GM23248 (cell line): ENCODE data around the gene COL28A1. TPM values are rescaled to one million over a fixed set of nuclear protein-coding genes. Genes with fewer than 3 reads are reported as not detected.

Source experiments
- DNase-seq: peaks from one replicate; pipeline ENCODE4 v3.0.0-alpha.2; 2015
- H2AFZ ChIP-seq: fragments of 200-600 bp; sonication (generic); 2 replicates; pipeline ENCODE4 v1.6.1; 2016; ENCODE audit warnings: antibody characterized with exemption
- H3F3A ChIP-seq: fragments of 200-600 bp; sonication (generic); 2 replicates; pipeline ENCODE4 v1.6.1; 2016; ENCODE audit warnings: mild to moderate bottlenecking, antibody characterized with exemption, mixed run types; ENCODE audit not compliant: insufficient read depth
- H3K27ac ChIP-seq: fragments of 200-600 bp; sonication (generic); 2 replicates; pipeline ENCODE4 v1.5.1; 2016; ENCODE audit warnings: mild to moderate bottlenecking
- H3K27me3 ChIP-seq: fragments of 200-600 bp; sonication (generic); replicated peaks from 2 replicates; pipeline ENCODE4 v1.6.1; 2016; ENCODE audit warnings: mild to moderate bottlenecking; ENCODE audit not compliant: insufficient read depth
- H3K36me3 ChIP-seq: fragments of 200-600 bp; sonication (generic); 2 replicates; pipeline ENCODE4 v1.6.1; 2016; ENCODE audit warnings: low read depth, mild to moderate bottlenecking
- H3K4me1 ChIP-seq: fragments of 200-600 bp; sonication (generic); 2 replicates; pipeline ENCODE4 v1.6.1; 2016; ENCODE audit warnings: mild to moderate bottlenecking; ENCODE audit not compliant: insufficient read depth
- H3K4me2 ChIP-seq: fragments of 200-600 bp; sonication (generic); one replicate; pipeline ENCODE4 v1.6.1; 2016; ENCODE audit warnings: mild to moderate bottlenecking; ENCODE audit not compliant: unreplicated experiment
- H3K4me3 ChIP-seq: fragments of 200-600 bp; sonication (generic); 2 replicates; pipeline ENCODE4 v1.5.1; 2016; ENCODE audit warnings: mild to moderate bottlenecking
- H3K79me2 ChIP-seq: fragments of 200-600 bp; sonication (generic); 2 replicates; pipeline ENCODE4 v1.6.1; 2016; ENCODE audit warnings: mild to moderate bottlenecking; ENCODE audit not compliant: insufficient read depth
- H3K9ac ChIP-seq: fragments of 200-600 bp; sonication (generic); 2 replicates; pipeline ENCODE4 v1.6.1; 2016; ENCODE audit warnings: mild to moderate bottlenecking
- H3K9me2 ChIP-seq: fragments of 200-600 bp; sonication (generic); 2 replicates; pipeline ENCODE4 v1.6.1; 2016; ENCODE audit warnings: mixed run types, mild to moderate bottlenecking, moderate library complexity; ENCODE audit not compliant: insufficient read depth
- H3K9me3 ChIP-seq: fragments of 200-600 bp; sonication (generic); one replicate; pipeline ENCODE4 v1.6.1; 2017; ENCODE audit warnings: low read depth
- H4K20me1 ChIP-seq: fragments of 200-600 bp; sonication (generic); 2 replicates; pipeline ENCODE4 v1.6.0; 2016; ENCODE audit not compliant: insufficient read depth
- EZH2 ChIP-seq: fragments of 200-600 bp; sonication (generic); IDR thresholded peaks from 2 replicates; pipeline ENCODE4 v1.6.1; 2018; ENCODE audit warnings: antibody characterized with exemption, mild to moderate bottlenecking; ENCODE audit not compliant: insufficient read depth, poor library complexity, severe bottlenecking
- EZH2phosphoT487 ChIP-seq: fragments of 200-600 bp; sonication (generic); IDR thresholded peaks from 2 replicates; pipeline ENCODE4 v1.6.1; 2018; ENCODE audit warnings: antibody characterized with exemption, moderate library complexity, mild to moderate bottlenecking, low read depth; ENCODE audit not compliant: insufficient read depth
- WGBS, 2 experiments: methylation state at CpG; one replicate each; pipeline ENCODE4 v1.1.6; 2015 to 2017; ENCODE audit warnings: low lambda C conversion rate in 2 of 2, low coverage in 1 of 2; ENCODE audit errors: missing lambda C conversion rate in 2 of 2; 5-methylcytosine and 5-hydroxymethylcytosine counted together
- in situ Hi-C: fragments of 300-500 bp; cut with MboI; formaldehyde crosslinking; loops from 2 replicates; pipeline ENCODE4 v1.15.0; 2020
- polyA plus RNA-seq: library from polyadenylated mRNA; unstranded; fragments of >200 nt; fragmentation: Nextera tagmentation; extraction: Ambion mirVana; gene quantifications from 2 replicates; pipeline ENCODE4 v1.2.1, GENCODE V29; 2016
- total RNA-seq: library from RNA; depleted of rRNA; stranded (reverse); fragments of >200 nt; shearing (Covaris generic); gene quantifications from 2 replicates; pipeline ENCODE4 v1.2.3, GENCODE V29; 2014

Gene COL28A1
- total and polyA plus RNA-seq, 2 experiments from 2014 or later: not detected

- Histone ChIP-seq H3K9me3 (peaks cover 3% of the 10 kb centered on the region), H3K9me2 (no peaks in the 10 kb centered on the region), H3F3A (peaks cover 20% of the 10 kb centered on the region), H2AFZ (no peak overlapping the region), H3K27ac (peak overlapping the region; percentile 83), H3K79me2 (no peaks in the 10 kb centered on the region), H3K27me3 (no peaks in the 10 kb centered on the region), H3K36me3 (no peaks in the 10 kb centered on the region), H3K4me3 (no peak overlapping the region), H3K4me1 (peaks cover 25% of the 10 kb centered on the region), H3K9ac (0 out of 2 replicates have a peak overlapping the region, but pooled peaks have one; percentile 19), H4K20me1 (no peaks in the 10 kb centered on the region), H3K4me2 (peak overlapping the region; percentile 74)
- peak; percentile 40 for DNase-seq
- in situ Hi-C loops: loop anchor here (10.0 kb wide), 1 partner anchor 450 kb away; no protein-coding TSS in a partner anchor
- no peak for TF ChIP-seq EZH2
- no peak for TF ChIP-seq EZH2phosphoT487
- WGBS, 2 experiments: 54 to 55% methylated on average over 8 of the region's 8 CpGs
Measured at GRCh38 chr7:7554649-7555575, 19.2 kb upstream of the COL28A1 start.

GRCh38 chr7:7554021-7554432, 18.4 kb upstream of the COL28A1 start:
- H3K9ac ChIP-seq: peak overlapping the region; percentile 55
- no peaks in the 10 kb centered on the region for H3K9me2 ChIP-seq
- no peaks in the 10 kb centered on the region for H3K79me2 ChIP-seq
- peaks cover 25% of the 10 kb centered on the region for H3K4me1 ChIP-seq
- peak overlapping the region; percentile 21; the same call in 1 of the 2 replicates for H2AFZ ChIP-seq
- in situ Hi-C loops: loop anchor here (10.0 kb wide), 1 partner anchor 449 kb away; no protein-coding TSS in a partner anchor
- H3K4me2 ChIP-seq: peak overlapping the region; percentile 74
- peak; percentile 90 for TF ChIP-seq EZH2phosphoT487
- TF ChIP-seq EZH2: no peak
- no peaks in the 10 kb centered on the region for H4K20me1 ChIP-seq
- peak; percentile 92 for DNase-seq
- H3K4me3 ChIP-seq: peak overlapping the region; percentile 38
- 0 to 6% methylated on average over 5 of the region's 5 CpGs for WGBS, 2 experiments
- H3K9me3 ChIP-seq: no peaks in the 10 kb centered on the region
- no peaks in the 10 kb centered on the region for H3K36me3 ChIP-seq
- H3K27ac ChIP-seq: peak overlapping the region; percentile 83
- H3F3A ChIP-seq: peaks cover 20% of the 10 kb centered on the region
- H3K27me3 ChIP-seq: no peaks in the 10 kb centered on the region

GRCh38 chr7:7553386-7553785, 17.7 kb upstream of the COL28A1 start:
- DNase-seq: peak; percentile 58
- no peak overlapping the region for H2AFZ ChIP-seq
- peak overlapping the region; percentile 74 for H3K4me2 ChIP-seq
- H3F3A ChIP-seq: peaks cover 20% of the 10 kb centered on the region
- no peaks in the 10 kb centered on the region for H3K27me3 ChIP-seq
- H3K9me3 ChIP-seq: no peaks in the 10 kb centered on the region
- H3K27ac ChIP-seq: peak overlapping the region; percentile 83
- no peaks in the 10 kb centered on the region for H3K36me3 ChIP-seq
- WGBS, 2 experiments: 7 to 11% methylated on average over 1 of the region's 1 CpG
- peak overlapping the region; percentile 55 for H3K9ac ChIP-seq
- H3K79me2 ChIP-seq: no peaks in the 10 kb centered on the region
- peak overlapping the region; percentile 38 for H3K4me3 ChIP-seq
- peaks cover 25% of the 10 kb centered on the region for H3K4me1 ChIP-seq
- in situ Hi-C loops: loop anchor here (10.0 kb wide), 1 partner anchor 449 kb away; no protein-coding TSS in a partner anchor
- no peak for TF ChIP-seq EZH2phosphoT487
- H3K9me2 ChIP-seq: no peaks in the 10 kb centered on the region
- H4K20me1 ChIP-seq: no peaks in the 10 kb centered on the region

GRCh38 chr7:7552199-7552598, 16.5 kb upstream of the COL28A1 start:
- H3K9me3 ChIP-seq: no peaks in the 10 kb centered on the region
- H3F3A ChIP-seq: peaks cover 20% of the 10 kb centered on the region
- H4K20me1 ChIP-seq: no peaks in the 10 kb centered on the region
- peaks cover 25% of the 10 kb centered on the region for H3K4me1 ChIP-seq
- no peak overlapping the region for H2AFZ ChIP-seq
- H3K4me3 ChIP-seq: no peak overlapping the region
- TF ChIP-seq EZH2 (no peak), EZH2phosphoT487 (no peak)
- H3K36me3 ChIP-seq: no peaks in the 10 kb centered on the region
- no peaks in the 10 kb centered on the region for H3K79me2 ChIP-seq
- no peaks in the 10 kb centered on the region for H3K27me3 ChIP-seq
- H3K27ac ChIP-seq: no peak overlapping the region
- WGBS, 2 experiments: 96 to 97% methylated on average over 2 of the region's 2 CpGs
- no peaks in the 10 kb centered on the region for H3K9me2 ChIP-seq
- H3K9ac ChIP-seq: no peak overlapping the region
- no peak for DNase-seq
- no peak overlapping the region for H3K4me2 ChIP-seq
- in situ Hi-C loops: loop anchor here (10.0 kb wide), 1 partner anchor 447 kb away; no protein-coding TSS in a partner anchor
